Heart right ventricle (tissue), 16 donors: ENCODE measurements around the gene SEMA7A. TPM values are rescaled to one million over a fixed set of nuclear protein-coding genes. Genes with fewer than 3 reads are reported as not detected.

ENCODE experiments used
- ATAC-seq, 8 donors: fragments of 200-7000 bp; cut with Tn5 transposase; one replicate each; pipeline ENCODE4 v1.9.1; 2020; ENCODE audit warnings: mild to moderate bottlenecking in 8 of 8, moderate library complexity in 8 of 8, moderate number of reproducible peaks in 1 of 8
- DNase-seq, 2 donors: peaks; one replicate each; pipeline ENCODE4 v3.0.0-alpha.2; 2020
- H3K27ac ChIP-seq, 10 donors: fragments of 200-600 bp; sonication (generic) in 2 of 10; one replicate each; pipeline versions ENCODE4 v1.5.0 to v1.8.0; 2020 to 2022; ENCODE audit warnings: mild to moderate bottlenecking in 3 of 10
- H3K27me3 ChIP-seq, 7 donors: fragments of 200-600 bp; one replicate each; pipeline ENCODE4 v1.8.0; 2021 to 2022; ENCODE audit warnings: mild to moderate bottlenecking in 2 of 7
- H3K36me3 ChIP-seq, 9 donors: fragments of 200-600 bp; sonication (generic) in 1 of 9; one replicate each; pipeline versions ENCODE4 v1.5.0 to v1.8.0; 2020 to 2022; ENCODE audit warnings: mild to moderate bottlenecking in 2 of 9
- H3K4me1 ChIP-seq, 9 donors: fragments of 200-600 bp; sonication (generic) in 1 of 9; one replicate each; pipeline versions ENCODE4 v1.5.0 to v1.8.0; 2020 to 2022; ENCODE audit warnings: mild to moderate bottlenecking in 4 of 9
- H3K4me3 ChIP-seq, 10 donors: fragments of 200-600 bp; sonication (generic) in 2 of 10; one replicate each; pipeline versions ENCODE4 v1.5.0 to v1.8.0; 2020 to 2022; ENCODE audit warnings: mild to moderate bottlenecking in 7 of 10, moderate library complexity in 2 of 10
- H3K9me3 ChIP-seq, 11 donors: fragments of 200-600 bp in 10 of 11; sonication (generic) in 2 of 11; one replicate each; pipeline versions ENCODE4 v1.5.0 to v1.8.0; 2013 to 2022; ENCODE audit warnings: mild to moderate bottlenecking in 2 of 11, control low read depth in 1 of 11, moderate library complexity in 1 of 11
- WGBS, 2 donors: extraction: QIAGEN DNeasy Blood & Tissue Kit; methylation state at CpG; one replicate each; pipeline ENCODE4 v1.1.7; 2013; ENCODE audit warnings: inconsistent platforms in 1 of 2; 5-methylcytosine and 5-hydroxymethylcytosine counted together
- intact Hi-C, 10 donors: fragments of 100-400 bp; cut with DNase I; formaldehyde crosslinking; loops; one replicate each; pipeline versions ENCODE4 v1.11.1 to v1.14.2; 2022
- polyA plus RNA-seq, 2 donors: library from polyadenylated mRNA; stranded (reverse); fragments of 200-250 nt; gene quantifications; one replicate each; pipeline ENCODE4 v1.2.3, GENCODE V29; 2013
- total RNA-seq, 10 donors: library from RNA; stranded (reverse); fragmentation: NEBNext Ultra II Directional in 3 of 10; extraction: Animal tissue kit (Norgen Biotek cat#: 25700) in 3 of 10; gene quantifications; one replicate each; pipeline versions ENCODE4 v1.2.1 to v1.2.4, GENCODE V29; 2021 to 2023
- TF ChIP-seq, protein P1 (sequence below), 9 donors: fragments of 200-600 bp; sonication (generic) in 2 of 9; IDR thresholded peaks; one replicate each; pipeline versions ENCODE4 v1.5.0 to v1.8.0; 2021 to 2022; ENCODE audit warnings: antibody characterized with exemption in 9 of 9, mild to moderate bottlenecking in 5 of 9, moderate library complexity in 1 of 9
- donor health status: Arrhythmogenic right ventricular cardiomyopathy.
- donor health status: ischemic (EF 13 %, LVEDD 7.1; RV severe dilation, severe dysfunction).
- donor health status: healthy with polysubstance abuse.
- donor health status: DM: no; HTN: yes; CAD: no.
- donor health status: DM: no; HTN: no; CAD: no.
- donor health status: ischemic (EF 25% LVEDD 6.9; RV normal size, moderate dysfunction).
- donor health status: ischemic (EF 25% LVEDD 5.7; RV mildly dilated, moderate dysfunction).
- donor health status: healthy.
- donor health status: DM: yes; HTN: yes; CAD: no.
- donor health status: Ischemic cardiomyopathy.
- donor health status: ischemic (EF 35%, LVEDD 5.7; RV mildly dilated, moderate dysfunction).
- donor health status: nonischemic (EF 11% LVEDD 7.7; RV severe dilation, severe dysfunction).
- donor health status: DM: yes; HTN: yes; CAD: no.
- donor health status: PGD.
- donor health status: ischemic (EF 29% LVEDD 5.4; RV normal size, mild dysfunction).
- donor health status: nonischemic (EF 23%, LVEDD 6.1; RV moderate dilation, normal function).

SEMA7A gene
- total and polyA plus RNA-seq, 12 donors: 0.59 to 5.1 (median 1.6) TPM

- Histone ChIP-seq H3K4me1 (peaks cover 0 to 36% (median 5%) of the 10 kb centered on the region in 9 donors), H3K27me3 (no peaks in the 10 kb centered on the region), H3K4me3 (no peak overlapping the region), H3K27ac (peak overlapping the region in 1 of 10 donors; percentile 20), H3K9me3 (no peaks in the 10 kb centered on the region), H3K36me3 (peaks cover 0 to 41% (median 35%) of the 10 kb centered on the region in 9 donors)
- TF ChIP-seq, protein P1, sequence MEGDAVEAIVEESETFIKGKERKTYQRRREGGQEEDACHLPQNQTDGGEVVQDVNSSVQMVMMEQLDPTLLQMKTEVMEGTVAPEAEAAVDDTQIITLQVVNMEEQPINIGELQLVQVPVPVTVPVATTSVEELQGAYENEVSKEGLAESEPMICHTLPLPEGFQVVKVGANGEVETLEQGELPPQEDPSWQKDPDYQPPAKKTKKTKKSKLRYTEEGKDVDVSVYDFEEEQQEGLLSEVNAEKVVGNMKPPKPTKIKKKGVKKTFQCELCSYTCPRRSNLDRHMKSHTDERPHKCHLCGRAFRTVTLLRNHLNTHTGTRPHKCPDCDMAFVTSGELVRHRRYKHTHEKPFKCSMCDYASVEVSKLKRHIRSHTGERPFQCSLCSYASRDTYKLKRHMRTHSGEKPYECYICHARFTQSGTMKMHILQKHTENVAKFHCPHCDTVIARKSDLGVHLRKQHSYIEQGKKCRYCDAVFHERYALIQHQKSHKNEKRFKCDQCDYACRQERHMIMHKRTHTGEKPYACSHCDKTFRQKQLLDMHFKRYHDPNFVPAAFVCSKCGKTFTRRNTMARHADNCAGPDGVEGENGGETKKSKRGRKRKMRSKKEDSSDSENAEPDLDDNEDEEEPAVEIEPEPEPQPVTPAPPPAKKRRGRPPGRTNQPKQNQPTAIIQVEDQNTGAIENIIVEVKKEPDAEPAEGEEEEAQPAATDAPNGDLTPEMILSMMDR (IDR thresholded peaks at IDR 0.05): no peak
- intact Hi-C loops: loop anchor here in 2 of 10 donors (5.0 to 10.0 kb wide), 2 partner anchors 51 to 174 kb away; partner anchors contain the start of gene CLK3 (in 1 of the 2)
- WGBS, 2 donors: 79 to 83% methylated on average over 14 of the region's 14 CpGs
- DNase-seq (no peak), ATAC-seq (no peak)
These were observed 9.5 kb upstream of the SEMA7A start for GRCh38 chr15:74443100-74443909.

GRCh38 chr15:74442604-74443003 lies 8.8 kb upstream of the SEMA7A start:
- DNase-seq (no peak), ATAC-seq (no peak)
- peaks cover 0 to 34% (median 28%) of the 10 kb centered on the region in 9 donors for H3K36me3 ChIP-seq
- H3K4me1 ChIP-seq: peaks cover 0 to 36% (median 5%) of the 10 kb centered on the region in 9 donors
- intact Hi-C loops: loop anchor here in 2 of 10 donors (5.0 to 10.0 kb wide), 2 partner anchors 52 to 175 kb away; partner anchors contain the start of gene CLK3 (in 1 of the 2)
- H3K9me3 ChIP-seq: no peaks in the 10 kb centered on the region
- 75 to 83% methylated on average over 3 of the region's 3 CpGs for WGBS, 2 donors
- H3K27ac ChIP-seq: no peak overlapping the region
- H3K4me3 ChIP-seq: no peak overlapping the region
- TF ChIP-seq, protein P1 (IDR thresholded peaks at IDR 0.05): no peak
- no peaks in the 10 kb centered on the region for H3K27me3 ChIP-seq

- TF ChIP-seq, protein P1 (IDR thresholded peaks at IDR 0.05): no peak
- DNase-seq: no peak
- H3K4me3 ChIP-seq: no peak overlapping the region
- peaks cover 0 to 36% (median 5%) of the 10 kb centered on the region in 9 donors for H3K4me1 ChIP-seq
- no peaks in the 10 kb centered on the region for H3K27me3 ChIP-seq
- 66 to 75% methylated on average over 3 of the region's 3 CpGs for WGBS, 2 donors
- H3K9me3 ChIP-seq: no peaks in the 10 kb centered on the region
- intact Hi-C loops: loop anchor here in 2 of 10 donors (5.0 to 10.0 kb wide), 2 partner anchors 53 to 175 kb away; partner anchors contain the start of gene CLK3 (in 1 of the 2)
- H3K36me3 ChIP-seq: peaks cover 0 to 29% (median 22%) of the 10 kb centered on the region in 9 donors
- H3K27ac ChIP-seq: no peak overlapping the region
- ATAC-seq: no peak
These were observed 8.3 kb upstream of the SEMA7A start for GRCh38 chr15:74442063-74442462.

- H3K36me3 ChIP-seq: peaks cover 0 to 22% (median 16%) of the 10 kb centered on the region in 9 donors
- WGBS, 2 donors: 76 to 81% methylated on average over 6 of the region's 6 CpGs
- H3K27me3 ChIP-seq: no peaks in the 10 kb centered on the region
- peak overlapping the region in 4 of 10 donors; percentile 26 to 62 (median 50) for H3K27ac ChIP-seq
- ATAC-seq (peak in 5 of 8 donors; percentile 20 to 69 (median 47)), DNase-seq (no peak)
- H3K4me3 ChIP-seq: no peak overlapping the region
- TF ChIP-seq, protein P1 (IDR thresholded peaks at IDR 0.05): no peak
- peaks cover 0 to 36% (median 5%) of the 10 kb centered on the region in 9 donors for H3K4me1 ChIP-seq
- intact Hi-C loops: loop anchor here in 2 of 10 donors (5.0 to 10.0 kb wide), 2 partner anchors 53 to 176 kb away; partner anchors contain the start of gene CLK3 (in 1 of the 2)
- no peaks in the 10 kb centered on the region for H3K9me3 ChIP-seq
These were observed 7.6 kb upstream of the SEMA7A start for GRCh38 chr15:74441248-74441941.
